ENCODE measurements around the gene IPO4.
A peak's percentile ranks its signal among the peaks of the same experiment; 100 is the strongest.

The IPO4 gene

DNA sequence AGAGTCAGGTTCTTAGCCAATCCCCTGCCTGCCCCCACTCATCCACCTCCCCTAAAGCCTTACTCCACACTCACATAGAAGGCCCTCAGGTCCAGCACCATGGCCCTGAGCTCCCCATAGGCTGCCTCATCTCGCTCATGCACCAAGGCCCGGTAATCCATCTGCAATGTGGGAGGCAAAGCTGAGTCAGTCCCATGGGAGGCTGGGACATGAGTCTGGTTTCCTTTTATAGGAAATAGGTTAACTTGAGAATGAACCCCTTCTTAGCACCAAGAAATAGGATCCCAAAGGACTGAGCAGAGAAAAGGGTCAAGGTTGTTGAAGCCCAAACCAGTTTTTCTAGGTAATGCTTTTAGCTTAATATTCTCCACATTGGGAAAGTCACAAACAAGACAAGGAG, 45.1 kb downstream of the IPO4 start:
- TF ChIP-seq, protein P1, sequence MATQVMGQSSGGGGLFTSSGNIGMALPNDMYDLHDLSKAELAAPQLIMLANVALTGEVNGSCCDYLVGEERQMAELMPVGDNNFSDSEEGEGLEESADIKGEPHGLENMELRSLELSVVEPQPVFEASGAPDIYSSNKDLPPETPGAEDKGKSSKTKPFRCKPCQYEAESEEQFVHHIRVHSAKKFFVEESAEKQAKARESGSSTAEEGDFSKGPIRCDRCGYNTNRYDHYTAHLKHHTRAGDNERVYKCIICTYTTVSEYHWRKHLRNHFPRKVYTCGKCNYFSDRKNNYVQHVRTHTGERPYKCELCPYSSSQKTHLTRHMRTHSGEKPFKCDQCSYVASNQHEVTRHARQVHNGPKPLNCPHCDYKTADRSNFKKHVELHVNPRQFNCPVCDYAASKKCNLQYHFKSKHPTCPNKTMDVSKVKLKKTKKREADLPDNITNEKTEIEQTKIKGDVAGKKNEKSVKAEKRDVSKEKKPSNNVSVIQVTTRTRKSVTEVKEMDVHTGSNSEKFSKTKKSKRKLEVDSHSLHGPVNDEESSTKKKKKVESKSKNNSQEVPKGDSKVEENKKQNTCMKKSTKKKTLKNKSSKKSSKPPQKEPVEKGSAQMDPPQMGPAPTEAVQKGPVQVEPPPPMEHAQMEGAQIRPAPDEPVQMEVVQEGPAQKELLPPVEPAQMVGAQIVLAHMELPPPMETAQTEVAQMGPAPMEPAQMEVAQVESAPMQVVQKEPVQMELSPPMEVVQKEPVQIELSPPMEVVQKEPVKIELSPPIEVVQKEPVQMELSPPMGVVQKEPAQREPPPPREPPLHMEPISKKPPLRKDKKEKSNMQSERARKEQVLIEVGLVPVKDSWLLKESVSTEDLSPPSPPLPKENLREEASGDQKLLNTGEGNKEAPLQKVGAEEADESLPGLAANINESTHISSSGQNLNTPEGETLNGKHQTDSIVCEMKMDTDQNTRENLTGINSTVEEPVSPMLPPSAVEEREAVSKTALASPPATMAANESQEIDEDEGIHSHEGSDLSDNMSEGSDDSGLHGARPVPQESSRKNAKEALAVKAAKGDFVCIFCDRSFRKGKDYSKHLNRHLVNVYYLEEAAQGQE (IDR thresholded peaks at IDR 0.05; ENCODE audit: insufficient replicate concordance, low read depth) = no peak
- TF ChIP-seq, protein P2, sequence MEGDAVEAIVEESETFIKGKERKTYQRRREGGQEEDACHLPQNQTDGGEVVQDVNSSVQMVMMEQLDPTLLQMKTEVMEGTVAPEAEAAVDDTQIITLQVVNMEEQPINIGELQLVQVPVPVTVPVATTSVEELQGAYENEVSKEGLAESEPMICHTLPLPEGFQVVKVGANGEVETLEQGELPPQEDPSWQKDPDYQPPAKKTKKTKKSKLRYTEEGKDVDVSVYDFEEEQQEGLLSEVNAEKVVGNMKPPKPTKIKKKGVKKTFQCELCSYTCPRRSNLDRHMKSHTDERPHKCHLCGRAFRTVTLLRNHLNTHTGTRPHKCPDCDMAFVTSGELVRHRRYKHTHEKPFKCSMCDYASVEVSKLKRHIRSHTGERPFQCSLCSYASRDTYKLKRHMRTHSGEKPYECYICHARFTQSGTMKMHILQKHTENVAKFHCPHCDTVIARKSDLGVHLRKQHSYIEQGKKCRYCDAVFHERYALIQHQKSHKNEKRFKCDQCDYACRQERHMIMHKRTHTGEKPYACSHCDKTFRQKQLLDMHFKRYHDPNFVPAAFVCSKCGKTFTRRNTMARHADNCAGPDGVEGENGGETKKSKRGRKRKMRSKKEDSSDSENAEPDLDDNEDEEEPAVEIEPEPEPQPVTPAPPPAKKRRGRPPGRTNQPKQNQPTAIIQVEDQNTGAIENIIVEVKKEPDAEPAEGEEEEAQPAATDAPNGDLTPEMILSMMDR (IDR thresholded peaks at IDR 0.05; ENCODE audit: insufficient read depth, low read length) = no peak
- no peak for DNase-seq (ENCODE audit: low read depth in 1 of 2, low spot score in 1 of 2)
- no peak overlapping the region for H3K27ac ChIP-seq (replicated peaks)
- no peak overlapping the region for H3K4me3 ChIP-seq (replicated peaks; ENCODE audit: insufficient read depth, low read length)
- H3K27me3 ChIP-seq (ENCODE audit: insufficient read depth, poor library complexity, severe bottlenecking) = no peaks in the 10 kb centered on the region

DNA sequence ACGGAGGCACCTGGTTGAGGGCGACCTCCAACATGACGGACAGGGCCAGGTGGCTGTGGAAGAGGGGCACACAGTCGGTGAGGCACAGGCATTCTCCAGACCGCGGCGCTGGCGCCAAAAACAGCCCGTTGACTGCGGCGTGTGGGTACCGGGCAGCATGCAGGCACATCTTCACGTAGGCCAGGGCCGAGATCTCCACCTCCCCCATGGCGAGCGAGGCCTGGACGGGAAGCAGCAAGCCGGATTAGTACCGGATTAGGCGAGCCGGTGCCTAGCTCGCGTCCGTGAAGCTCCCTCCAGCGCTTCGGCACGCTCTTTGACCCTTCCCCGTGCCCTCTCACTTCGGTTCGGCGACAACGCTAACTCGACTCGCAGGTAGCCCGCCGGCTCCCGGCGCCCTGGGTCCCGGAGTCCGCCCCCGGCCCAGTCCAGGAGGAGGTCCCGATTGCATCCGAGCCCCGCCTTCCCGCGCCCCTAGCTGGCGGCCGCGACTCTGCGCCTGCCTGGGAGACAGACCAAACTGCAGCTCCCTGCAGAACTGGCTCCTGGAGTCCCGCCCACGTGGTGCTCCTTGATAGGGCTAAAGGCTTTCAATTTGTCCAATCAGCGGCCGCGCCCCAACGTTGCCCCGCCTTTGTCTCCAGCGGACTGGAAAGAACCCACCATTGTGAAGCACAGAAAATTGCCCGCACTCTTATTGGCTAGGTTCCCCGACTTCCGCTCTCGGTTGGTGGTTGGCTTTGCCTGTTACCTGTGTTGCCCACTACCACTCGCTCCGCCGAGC, 47.3 kb downstream of the IPO4 start, which contains the start of gene EMC9:
TSS of gene EMC9 (minus strand) at position 495 of the 784 bp plus-strand sequence. CDS start at position 208, 287 bp downstream.
- H3K27me3 ChIP-seq (ENCODE audit: insufficient read depth, poor library complexity, severe bottlenecking) = no peaks in the 10 kb centered on the region
- TF ChIP-seq SPI1 (IDR thresholded peaks at IDR 0.05; ENCODE audit: borderline replicate concordance, low read depth) (peak; percentile 78; the same call in 1 of the 2 replicates), POLR2AphosphoS5 (IDR thresholded peaks at IDR 0.05; ENCODE audit: low read depth) (peak; percentile 79), GABPA (IDR thresholded peaks at IDR 0.05; ENCODE audit: low read depth) (no peak)
- TF ChIP-seq, protein P1 (IDR thresholded peaks at IDR 0.05; ENCODE audit: insufficient replicate concordance, low read depth) = no peak
- TF ChIP-seq, protein P2 (IDR thresholded peaks at IDR 0.05; ENCODE audit: insufficient read depth, low read length) = no peak
- peak within 1 kb of the TSS; percentile 89 for H3K4me3 ChIP-seq (replicated peaks; ENCODE audit: insufficient read depth, low read length)
- peak; percentile 99 to 100 for DNase-seq (ENCODE audit: low read depth in 1 of 2, low spot score in 1 of 2)
- H3K27ac ChIP-seq (replicated peaks) = peak within 1 kb of the TSS; percentile 78

DNA sequence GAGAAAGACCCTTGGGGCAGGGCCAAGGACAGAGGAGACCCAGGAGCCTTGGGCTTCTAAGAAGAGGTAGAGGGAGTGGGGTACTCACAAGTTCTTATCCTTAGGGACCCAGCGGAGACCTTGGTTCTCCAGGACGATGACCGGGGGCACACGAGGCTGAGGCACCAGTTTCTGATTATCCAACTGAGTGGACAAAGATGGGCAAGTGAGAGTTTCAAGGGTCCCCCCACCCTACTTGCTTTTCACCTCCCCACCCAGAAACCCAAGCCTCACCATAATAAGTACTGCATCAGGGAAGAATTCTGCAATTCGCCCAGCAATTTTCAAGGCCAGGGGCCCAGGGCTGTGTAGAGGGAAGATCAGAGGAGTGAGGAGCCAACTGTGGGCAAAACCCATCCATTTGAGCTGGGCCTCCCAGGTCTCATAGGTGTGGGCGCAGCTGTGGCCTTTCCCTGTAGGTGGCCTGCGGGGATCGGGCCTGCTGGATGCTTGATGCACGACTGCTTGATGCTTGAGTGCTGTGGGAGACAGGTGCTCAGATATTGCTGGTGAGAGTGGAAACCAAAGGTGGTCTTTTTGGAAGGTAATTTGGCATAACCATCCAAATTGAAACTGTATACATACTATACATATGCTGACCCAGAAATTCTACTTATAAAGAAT, 49.2 kb downstream of the IPO4 start:
- H3K27me3 ChIP-seq (ENCODE audit: insufficient read depth, poor library complexity, severe bottlenecking) = no peaks in the 10 kb centered on the region
- no peak for DNase-seq (ENCODE audit: low read depth in 1 of 2, low spot score in 1 of 2)
- TF ChIP-seq POLR2AphosphoS5 (IDR thresholded peaks at IDR 0.05; ENCODE audit: low read depth) (no peak), SPI1 (IDR thresholded peaks at IDR 0.05; ENCODE audit: borderline replicate concordance, low read depth) (no peak), GABPA (IDR thresholded peaks at IDR 0.05; ENCODE audit: low read depth) (no peak)
- TF ChIP-seq, protein P1 (IDR thresholded peaks at IDR 0.05; ENCODE audit: insufficient replicate concordance, low read depth) = no peak
- TF ChIP-seq, protein P2 (IDR thresholded peaks at IDR 0.05; ENCODE audit: insufficient read depth, low read length) = no peak
- H3K4me3 ChIP-seq (replicated peaks; ENCODE audit: insufficient read depth, low read length) = no peak overlapping the region; the same call in 1 of the 2 replicates
- H3K27ac ChIP-seq (replicated peaks) = no peak overlapping the region

Measured in HL-60 (cell line).